ENCODE results near the gene ADAM15. TPM values are rescaled to one million over a fixed set of nuclear protein-coding genes. Genes with fewer than 3 reads are reported as not detected.

The ADAM15 gene
- polyA plus RNA-seq, 4 donors = 37.6 to 53.1 (median 46.2) TPM

GRCh38 chr1:155011437-155012025 is 39.6 kb upstream of the ADAM15 start:
- no peak for DNase-seq (ENCODE audit: low read depth in 4 of 4, low spot score in 3 of 4)

- no peak for DNase-seq (ENCODE audit: low read depth in 4 of 4, low spot score in 3 of 4)
These were observed 39.0 kb upstream of the ADAM15 start for GRCh38 chr1:155012026-155012546.

- no peak for DNase-seq (ENCODE audit: low read depth in 4 of 4, low spot score in 3 of 4)
These were observed 38.1 kb upstream of the ADAM15 start for GRCh38 chr1:155012776-155013602.

- no peak for DNase-seq (ENCODE audit: low read depth in 4 of 4, low spot score in 3 of 4)
These were observed 37.5 kb upstream of the ADAM15 start for GRCh38 chr1:155013632-155014031.

GRCh38 chr1:155014709-155015508 is 36.2 kb upstream of the ADAM15 start:
- no peak for DNase-seq (ENCODE audit: low read depth in 4 of 4, low spot score in 3 of 4)

GRCh38 chr1:155015527-155016230 is 35.4 kb upstream of the ADAM15 start:
- no peak for DNase-seq (ENCODE audit: low read depth in 4 of 4, low spot score in 3 of 4)

GRCh38 chr1:155016231-155016831 is 34.8 kb upstream of the ADAM15 start:
- DNase-seq (ENCODE audit: low read depth in 4 of 4, low spot score in 3 of 4) = no peak

- DNase-seq (ENCODE audit: low read depth in 4 of 4, low spot score in 3 of 4) = peak in 1 of 4 donors; percentile 77
These were observed 33.8 kb upstream of the ADAM15 start for GRCh38 chr1:155017041-155017945.

- DNase-seq (ENCODE audit: low read depth in 4 of 4, low spot score in 3 of 4) = no peak
These were observed 33.2 kb upstream of the ADAM15 start for GRCh38 chr1:155017946-155018316.

- DNase-seq (ENCODE audit: low read depth in 4 of 4, low spot score in 3 of 4) = no peak
These were observed 32.3 kb upstream of the ADAM15 start for GRCh38 chr1:155018617-155019348.

GRCh38 chr1:155019377-155020245 is 31.5 kb upstream of the ADAM15 start:
- DNase-seq (ENCODE audit: low read depth in 4 of 4, low spot score in 3 of 4) = no peak

GRCh38 chr1:155022136-155022926 is 28.8 kb upstream of the ADAM15 start:
- no peak for DNase-seq (ENCODE audit: low read depth in 4 of 4, low spot score in 3 of 4)

GRCh38 chr1:155022927-155023236 is 28.2 kb upstream of the ADAM15 start:
- DNase-seq (ENCODE audit: low read depth in 4 of 4, low spot score in 3 of 4) = no peak

- DNase-seq (ENCODE audit: low read depth in 4 of 4, low spot score in 3 of 4) = no peak
These were observed 27.5 kb upstream of the ADAM15 start for GRCh38 chr1:155023627-155024026.

- DNase-seq (ENCODE audit: low read depth in 4 of 4, low spot score in 3 of 4) = no peak
These were observed 26.8 kb upstream of the ADAM15 start for GRCh38 chr1:155024315-155024714.

GRCh38 chr1:155026154-155026553 is 25.0 kb upstream of the ADAM15 start:
- DNase-seq (ENCODE audit: low read depth in 4 of 4, low spot score in 3 of 4) = no peak

GRCh38 chr1:155026588-155026987 is 24.5 kb upstream of the ADAM15 start:
- DNase-seq (ENCODE audit: low read depth in 4 of 4, low spot score in 3 of 4) = no peak
